CD4-positive, alpha-beta T cell treated with Interleukin-17A for 1 hour (primary cell): ENCODE data around the gene FAM171A1.
"Not testable (repeated sequence)": the region's sequence is repeated elsewhere in the genome, so short reads cannot be mapped to it uniquely, and the experiment has no call there.

Experiments
- DNase-seq: peaks from one replicate; pipeline ENCODE4 v3.0.0-alpha.2; 2020

Gene FAM171A1

GRCh38 chr10:15276039-15276438 is 95.0 kb downstream of the FAM171A1 start:
- DNase-seq, result not testable (repeated sequence)

DNA sequence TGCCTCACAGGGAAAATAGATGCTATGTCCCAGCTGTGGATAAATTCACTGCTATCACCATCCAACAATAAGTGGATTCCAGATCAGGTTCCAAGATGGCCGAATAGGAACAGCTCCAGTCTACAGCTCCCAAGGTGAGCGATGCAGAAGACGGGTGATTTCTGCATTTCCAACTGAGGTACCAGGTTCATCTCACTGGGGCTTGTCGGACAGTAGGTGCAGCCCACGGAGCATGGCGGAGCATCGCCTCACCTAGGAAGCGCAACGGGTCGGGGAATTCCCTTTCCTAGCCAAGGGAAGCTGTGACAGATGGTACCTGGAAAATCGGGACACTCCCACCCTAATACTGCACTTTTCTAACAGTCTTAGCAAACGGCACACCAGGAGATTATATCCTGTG is 101.3 kb downstream of the FAM171A1 start:
- DNase-seq, result not testable (repeated sequence)

GRCh38 chr10:15267496-15267895 is 103.6 kb downstream of the FAM171A1 start:
- no peak for DNase-seq

DNA sequence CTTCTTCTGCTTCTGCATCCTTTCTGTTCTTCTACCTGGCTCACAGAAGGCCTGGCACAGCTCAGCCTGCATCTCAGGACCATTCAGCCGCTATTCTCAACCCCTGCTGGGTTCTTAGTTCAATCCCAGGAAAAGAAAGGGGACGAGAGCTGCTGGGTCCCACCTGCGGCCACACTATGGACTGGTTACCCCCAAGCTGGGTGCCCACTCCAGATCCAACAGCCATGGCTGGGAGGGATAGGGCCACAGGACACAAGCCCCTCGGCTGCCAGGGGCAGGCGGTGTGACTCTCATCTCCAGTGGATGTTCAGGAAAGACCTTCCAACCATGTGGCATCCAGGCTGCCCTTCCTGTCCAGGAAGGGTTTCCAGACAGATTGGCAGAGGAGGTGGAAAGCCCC is 105.0 kb downstream of the FAM171A1 start:
- no peak for DNase-seq

DNA sequence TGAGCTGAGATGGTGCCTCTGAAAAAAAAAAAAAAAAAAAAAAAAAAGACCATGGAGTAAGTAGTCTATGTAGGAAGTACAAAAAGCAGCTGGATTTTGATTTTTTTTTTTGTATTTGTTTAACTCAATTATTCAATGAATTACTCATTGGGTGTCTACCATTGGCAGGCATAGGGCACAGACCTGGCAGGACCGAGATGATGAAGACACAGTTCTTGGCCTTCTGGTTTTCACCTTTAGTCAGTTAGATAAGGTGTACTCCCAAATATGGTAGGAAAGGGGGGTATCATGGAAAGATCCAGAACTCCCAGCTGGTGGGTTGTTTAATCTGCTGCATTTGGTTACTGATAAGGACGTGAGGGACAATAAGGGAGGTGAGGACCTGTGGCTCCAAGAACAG is 105.5 kb downstream of the FAM171A1 start:
- DNase-seq, result no peak

GRCh38 chr10:15265056-15265455 is 106.0 kb downstream of the FAM171A1 start:
- DNase-seq, result no peak

- DNase-seq, result no peak
Measured at GRCh38 chr10:15263657-15264323, 107.3 kb downstream of the FAM171A1 start.

- no peak for DNase-seq
Measured at GRCh38 chr10:15262036-15262713, 108.9 kb downstream of the FAM171A1 start.

DNA sequence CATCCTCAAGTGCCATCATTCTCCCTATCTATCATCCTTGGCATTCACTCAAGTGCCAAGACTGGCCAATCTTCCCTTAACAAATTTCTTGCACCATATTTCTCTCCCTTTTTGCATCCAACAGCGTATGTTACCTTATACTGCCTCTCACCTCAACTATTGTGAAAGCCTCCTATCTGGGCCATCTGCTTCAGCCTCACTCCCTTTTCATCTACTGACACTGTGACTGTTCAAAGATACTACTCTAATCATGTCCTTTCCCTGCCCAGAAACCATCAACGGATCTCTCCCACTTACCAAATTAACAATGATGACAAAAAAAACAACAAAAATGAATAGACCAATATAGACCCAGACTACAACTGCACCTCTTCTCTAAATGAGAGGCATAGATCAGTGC is 112.0 kb downstream of the FAM171A1 start:
- no peak for DNase-seq

DNA sequence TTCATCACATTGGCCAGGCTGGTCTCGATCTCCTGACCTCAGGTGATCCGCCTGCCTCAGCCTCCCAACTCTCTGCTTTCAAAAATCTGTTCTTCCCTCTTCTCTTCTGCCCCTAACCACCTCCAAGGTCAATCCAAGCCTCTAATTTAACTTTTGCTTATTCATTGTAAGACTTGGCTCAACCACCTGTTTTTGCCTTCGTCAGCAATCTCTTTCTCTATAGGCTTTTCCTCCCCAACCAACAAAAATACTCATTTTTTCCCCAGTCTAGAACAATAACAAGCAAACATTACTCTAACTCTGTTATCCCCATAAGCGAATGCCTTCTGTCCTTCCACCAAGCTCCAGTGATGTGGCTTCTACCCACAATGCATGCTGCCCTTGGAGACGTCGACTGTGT is 112.8 kb downstream of the FAM171A1 start:
- no peak for DNase-seq

- DNase-seq, result no peak
Measured at GRCh38 chr10:15255961-15256360, 115.1 kb downstream of the FAM171A1 start.

DNA sequence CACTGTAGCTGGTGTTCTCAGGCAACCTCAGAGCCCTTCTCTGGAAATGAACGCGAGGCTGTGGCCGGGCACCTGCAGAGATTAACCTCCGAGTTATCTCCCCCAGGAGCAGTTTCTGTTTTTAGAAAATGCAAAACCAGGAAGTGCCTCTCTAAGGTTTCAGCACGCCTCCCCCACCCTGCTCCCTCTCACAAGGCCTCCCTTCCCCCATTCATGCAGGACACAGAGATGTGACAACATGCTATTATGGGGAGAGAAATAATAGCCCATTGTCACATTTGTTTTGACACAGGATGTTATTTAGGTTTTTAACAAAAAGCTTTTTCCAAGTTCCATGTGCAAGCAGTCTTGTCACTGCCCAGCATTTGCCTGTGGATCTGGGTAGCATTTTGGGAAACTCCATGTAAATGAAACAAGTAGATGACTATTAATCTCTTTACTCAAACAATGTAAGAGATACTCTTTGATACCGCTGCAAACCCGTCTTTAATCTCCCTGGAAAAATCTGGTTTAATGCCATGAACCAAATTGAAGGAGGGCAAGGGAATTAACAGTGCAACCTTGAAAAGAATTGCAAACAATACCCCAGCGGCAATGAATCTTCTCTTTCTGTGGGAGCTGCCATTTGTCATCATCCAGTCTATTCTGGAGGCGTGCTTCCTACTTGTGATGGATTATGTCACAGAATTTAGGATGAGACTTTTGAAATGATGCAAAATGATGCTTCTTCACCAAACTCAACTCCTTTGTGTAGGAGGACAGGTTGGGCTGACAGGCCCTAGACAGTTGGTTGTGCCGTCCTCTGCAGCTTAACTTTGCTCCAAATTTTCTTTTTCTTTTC is 116.1 kb downstream of the FAM171A1 start:
- peak; percentile 21 for DNase-seq

- no peak for DNase-seq
Measured at GRCh38 chr10:15253951-15254807, 116.9 kb downstream of the FAM171A1 start.

DNA sequence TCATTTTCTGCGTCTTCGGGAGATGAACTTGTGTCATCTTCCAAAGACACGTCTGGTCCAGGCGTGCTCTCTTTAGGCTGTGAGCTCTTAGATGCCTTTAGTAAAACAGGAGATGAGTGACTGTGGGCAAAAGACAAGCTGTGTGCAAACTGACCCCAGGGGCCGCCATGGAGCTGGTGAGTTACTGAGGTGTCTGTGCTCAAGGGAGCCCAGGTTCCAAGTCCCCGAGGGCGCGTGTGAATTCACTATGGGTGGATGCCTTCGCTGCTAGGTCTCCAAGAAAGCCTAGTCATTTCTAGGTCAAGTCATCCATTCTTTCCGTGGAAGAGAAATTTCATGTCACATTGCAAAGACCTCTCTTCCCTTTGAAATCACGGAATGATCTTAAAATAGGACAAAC is 118.7 kb downstream of the FAM171A1 start:
- DNase-seq, result no peak

GRCh38 chr10:15251791-15252380 is 119.2 kb downstream of the FAM171A1 start:
- no peak for DNase-seq

DNA sequence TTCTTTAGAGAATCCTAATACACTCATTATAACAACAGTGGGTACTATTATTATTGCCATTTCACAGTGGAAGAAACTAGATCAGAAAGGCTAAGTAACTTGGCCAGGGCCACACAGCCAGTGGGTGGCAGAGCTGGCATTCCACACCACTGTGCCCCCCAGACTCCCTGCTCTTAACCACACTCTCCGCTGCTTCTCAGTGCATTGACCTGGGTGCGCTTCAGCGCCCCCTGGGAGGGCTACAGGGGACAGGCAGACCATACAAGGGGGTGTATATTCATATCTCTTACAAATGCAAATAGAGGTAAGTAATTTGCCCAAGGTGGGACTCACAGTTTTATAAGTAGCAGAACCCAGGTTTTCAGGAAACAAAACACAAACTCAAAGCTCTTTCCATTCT is 125.6 kb downstream of the FAM171A1 start:
- peak; percentile 24 for DNase-seq

GRCh38 chr10:15244635-15245197 is 126.4 kb downstream of the FAM171A1 start:
- no peak for DNase-seq

- no peak for DNase-seq
Measured at GRCh38 chr10:15242261-15242840, 128.7 kb downstream of the FAM171A1 start.

DNA sequence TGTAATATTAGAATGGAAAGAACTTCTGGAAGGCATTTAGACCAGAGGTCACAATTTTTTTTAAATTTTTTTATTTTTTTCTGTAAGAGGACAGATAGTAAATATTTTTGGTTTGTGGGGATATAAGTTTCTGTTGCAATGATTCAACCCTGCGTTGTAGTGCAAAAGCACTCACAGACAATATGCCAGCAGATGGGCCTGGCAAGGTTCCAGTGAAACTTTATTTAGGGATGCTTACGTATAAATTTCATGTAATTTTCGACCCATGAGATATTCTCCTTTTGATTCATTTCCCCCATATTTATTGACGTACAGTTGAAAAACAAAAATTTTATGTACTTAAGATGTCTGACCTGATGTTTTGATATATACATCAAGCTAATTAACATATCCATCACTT is 129.8 kb downstream of the FAM171A1 start:
- no peak for DNase-seq

DNA sequence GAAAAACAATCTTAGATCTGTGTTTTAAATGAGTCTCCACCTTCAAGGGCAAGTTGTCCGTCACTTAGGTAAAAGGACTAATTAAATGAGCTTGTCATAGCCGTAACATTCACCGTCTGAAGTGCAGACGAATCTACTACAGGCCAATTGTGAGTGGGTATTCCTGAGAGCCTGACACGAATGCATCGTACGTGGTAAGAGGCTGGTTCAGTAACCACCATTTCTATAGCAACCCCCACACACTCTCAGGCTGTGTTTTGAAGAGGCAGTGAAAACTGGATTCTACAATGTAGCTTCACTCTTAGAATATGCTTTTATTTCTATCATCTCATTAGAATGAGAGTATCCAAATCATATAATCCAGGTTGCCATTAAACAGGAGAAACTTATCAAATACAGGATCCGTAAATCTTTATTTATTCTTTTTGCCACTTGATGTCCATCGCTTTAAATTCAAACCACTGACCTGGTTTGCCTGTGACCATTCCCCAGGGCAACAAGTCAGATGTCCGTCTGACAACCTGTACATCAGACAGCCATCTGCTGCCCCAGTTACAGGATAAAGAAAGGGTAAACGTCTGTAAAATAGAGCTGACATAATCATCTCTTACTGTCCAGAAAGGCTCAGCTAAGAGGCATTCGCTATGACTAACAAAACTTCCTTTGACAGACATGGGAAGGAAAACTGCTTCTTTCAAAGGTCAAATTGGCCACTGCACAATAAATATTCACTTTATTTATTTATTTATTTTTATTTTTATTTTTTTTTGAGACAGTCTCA is 132.3 kb downstream of the FAM171A1 start:
- no peak for DNase-seq

DNA sequence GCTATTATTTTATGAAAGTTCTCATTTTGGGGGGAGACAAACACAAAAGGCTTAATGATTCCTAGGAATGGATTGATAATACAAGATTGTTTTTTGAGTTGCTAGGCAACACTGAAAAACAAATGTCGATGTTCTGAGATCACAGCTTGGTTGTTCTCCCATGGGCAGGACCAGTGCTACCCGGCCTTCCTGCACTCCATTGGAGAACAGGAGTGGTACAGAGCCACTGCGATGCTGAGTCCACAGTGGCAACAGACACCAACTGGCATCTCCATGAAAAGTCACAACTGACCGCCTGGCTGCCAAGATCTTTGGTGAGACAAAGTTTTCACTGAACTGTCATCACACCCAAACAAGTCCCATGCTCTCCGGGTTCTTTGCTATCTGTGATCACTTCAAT is 133.7 kb downstream of the FAM171A1 start:
- no peak for DNase-seq
